GM23248 (cell line): ENCODE results near the gene PPP1R26. TPM values are rescaled to one million over a fixed set of nuclear protein-coding genes. Genes with fewer than 3 reads are reported as not detected.

Experiments
- DNase-seq: peaks from one replicate; pipeline ENCODE4 v3.0.0-alpha.2; 2015
- H2AFZ ChIP-seq: fragments of 200-600 bp; sonication (generic); 2 replicates; pipeline ENCODE4 v1.6.1; 2016; ENCODE audit warnings: antibody characterized with exemption
- H3F3A ChIP-seq: fragments of 200-600 bp; sonication (generic); 2 replicates; pipeline ENCODE4 v1.6.1; 2016; ENCODE audit warnings: mild to moderate bottlenecking, antibody characterized with exemption, mixed run types; ENCODE audit not compliant: insufficient read depth
- H3K27ac ChIP-seq: fragments of 200-600 bp; sonication (generic); 2 replicates; pipeline ENCODE4 v1.5.1; 2016; ENCODE audit warnings: mild to moderate bottlenecking
- H3K27me3 ChIP-seq: fragments of 200-600 bp; sonication (generic); replicated peaks from 2 replicates; pipeline ENCODE4 v1.6.1; 2016; ENCODE audit warnings: mild to moderate bottlenecking; ENCODE audit not compliant: insufficient read depth
- H3K36me3 ChIP-seq: fragments of 200-600 bp; sonication (generic); 2 replicates; pipeline ENCODE4 v1.6.1; 2016; ENCODE audit warnings: low read depth, mild to moderate bottlenecking
- H3K4me1 ChIP-seq: fragments of 200-600 bp; sonication (generic); 2 replicates; pipeline ENCODE4 v1.6.1; 2016; ENCODE audit warnings: mild to moderate bottlenecking; ENCODE audit not compliant: insufficient read depth
- H3K4me2 ChIP-seq: fragments of 200-600 bp; sonication (generic); one replicate; pipeline ENCODE4 v1.6.1; 2016; ENCODE audit warnings: mild to moderate bottlenecking; ENCODE audit not compliant: unreplicated experiment
- H3K4me3 ChIP-seq: fragments of 200-600 bp; sonication (generic); 2 replicates; pipeline ENCODE4 v1.5.1; 2016; ENCODE audit warnings: mild to moderate bottlenecking
- H3K79me2 ChIP-seq: fragments of 200-600 bp; sonication (generic); 2 replicates; pipeline ENCODE4 v1.6.1; 2016; ENCODE audit warnings: mild to moderate bottlenecking; ENCODE audit not compliant: insufficient read depth
- H3K9ac ChIP-seq: fragments of 200-600 bp; sonication (generic); 2 replicates; pipeline ENCODE4 v1.6.1; 2016; ENCODE audit warnings: mild to moderate bottlenecking
- H3K9me2 ChIP-seq: fragments of 200-600 bp; sonication (generic); 2 replicates; pipeline ENCODE4 v1.6.1; 2016; ENCODE audit warnings: mixed run types, mild to moderate bottlenecking, moderate library complexity; ENCODE audit not compliant: insufficient read depth
- H3K9me3 ChIP-seq: fragments of 200-600 bp; sonication (generic); one replicate; pipeline ENCODE4 v1.6.1; 2017; ENCODE audit warnings: low read depth
- H4K20me1 ChIP-seq: fragments of 200-600 bp; sonication (generic); 2 replicates; pipeline ENCODE4 v1.6.0; 2016; ENCODE audit not compliant: insufficient read depth
- EZH2 ChIP-seq: fragments of 200-600 bp; sonication (generic); IDR thresholded peaks from 2 replicates; pipeline ENCODE4 v1.6.1; 2018; ENCODE audit warnings: antibody characterized with exemption, mild to moderate bottlenecking; ENCODE audit not compliant: insufficient read depth, poor library complexity, severe bottlenecking
- EZH2phosphoT487 ChIP-seq: fragments of 200-600 bp; sonication (generic); IDR thresholded peaks from 2 replicates; pipeline ENCODE4 v1.6.1; 2018; ENCODE audit warnings: antibody characterized with exemption, moderate library complexity, mild to moderate bottlenecking, low read depth; ENCODE audit not compliant: insufficient read depth
- WGBS, 2 experiments: methylation state at CpG; one replicate each; pipeline ENCODE4 v1.1.6; 2015 to 2017; ENCODE audit warnings: low lambda C conversion rate in 2 of 2, low coverage in 1 of 2; ENCODE audit errors: missing lambda C conversion rate in 2 of 2; 5-methylcytosine and 5-hydroxymethylcytosine counted together
- in situ Hi-C: fragments of 300-500 bp; cut with MboI; formaldehyde crosslinking; loops from 2 replicates; pipeline ENCODE4 v1.15.0; 2020
- polyA plus RNA-seq: library from polyadenylated mRNA; unstranded; fragments of >200 nt; fragmentation: Nextera tagmentation; extraction: Ambion mirVana; gene quantifications from 2 replicates; pipeline ENCODE4 v1.2.1, GENCODE V29; 2016
- total RNA-seq: library from RNA; depleted of rRNA; stranded (reverse); fragments of >200 nt; shearing (Covaris generic); gene quantifications from 2 replicates; pipeline ENCODE4 v1.2.3, GENCODE V29; 2014

The PPP1R26 gene
- total and polyA plus RNA-seq, 2 experiments from 2014 or later, result 2.2 to 13.4 TPM

DNA sequence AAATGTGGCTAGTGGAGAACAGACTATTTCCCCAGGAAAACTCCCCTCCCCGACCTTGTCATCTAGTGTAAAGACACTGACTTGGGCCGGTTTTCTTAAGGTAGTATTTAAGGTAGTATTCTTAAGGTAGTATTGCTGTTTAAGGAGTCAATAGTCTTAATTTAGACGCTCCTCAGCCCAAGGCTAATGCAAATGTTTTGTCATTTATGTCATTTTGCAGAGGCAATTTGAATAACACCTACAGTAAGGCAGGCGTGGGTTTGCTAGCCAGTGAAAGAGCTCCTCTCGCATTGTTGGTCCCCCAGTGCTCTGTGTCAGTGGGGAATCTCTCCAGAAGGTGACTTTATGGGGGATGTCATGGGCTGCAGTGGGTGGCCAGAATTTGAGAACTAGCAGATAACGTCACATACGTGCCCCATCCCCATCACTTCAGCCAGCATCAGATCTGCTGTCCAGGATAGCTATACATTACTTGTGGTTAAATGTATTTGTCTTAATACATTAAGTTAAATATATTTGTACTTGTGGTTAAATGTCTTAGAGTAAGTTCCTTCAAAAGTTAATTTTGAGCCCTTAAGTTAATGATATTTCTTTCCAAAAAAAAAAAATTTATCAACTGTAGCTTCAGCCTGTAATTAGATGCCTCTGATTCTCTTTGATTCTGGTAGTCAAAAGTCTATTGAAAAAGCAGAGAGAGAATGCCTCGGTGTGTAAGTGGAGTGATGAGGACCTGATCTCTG lies 2.6 kb downstream of the PPP1R26 start:
- no peaks in the 10 kb centered on the region for H4K20me1 ChIP-seq
- H3K4me1 ChIP-seq, result peaks cover 11% of the 10 kb centered on the region
- peaks cover 20% of the 10 kb centered on the region for H3K79me2 ChIP-seq
- H3K9me2 ChIP-seq, result no peaks in the 10 kb centered on the region
- H3K27ac ChIP-seq, result no peak overlapping the region
- TF ChIP-seq EZH2phosphoT487 (no peak), EZH2 (no peak)
- DNase-seq, result no peak
- no peaks in the 10 kb centered on the region; the same call in 1 of the 2 replicates for H3K36me3 ChIP-seq
- no peaks in the 10 kb centered on the region for H3K9me3 ChIP-seq
- H2AFZ ChIP-seq, result no peak overlapping the region
- H3K4me3 ChIP-seq, result no peak overlapping the region
- no peaks in the 10 kb centered on the region for H3K27me3 ChIP-seq
- peaks cover 13% of the 10 kb centered on the region; the same call in 1 of the 2 replicates for H3F3A ChIP-seq
- WGBS, 2 experiments, result 76 to 78% methylated on average over 8 of the region's 8 CpGs
- H3K4me2 ChIP-seq, result no peak overlapping the region
- no peak overlapping the region for H3K9ac ChIP-seq
- in situ Hi-C loops, result no loop called here

DNA sequence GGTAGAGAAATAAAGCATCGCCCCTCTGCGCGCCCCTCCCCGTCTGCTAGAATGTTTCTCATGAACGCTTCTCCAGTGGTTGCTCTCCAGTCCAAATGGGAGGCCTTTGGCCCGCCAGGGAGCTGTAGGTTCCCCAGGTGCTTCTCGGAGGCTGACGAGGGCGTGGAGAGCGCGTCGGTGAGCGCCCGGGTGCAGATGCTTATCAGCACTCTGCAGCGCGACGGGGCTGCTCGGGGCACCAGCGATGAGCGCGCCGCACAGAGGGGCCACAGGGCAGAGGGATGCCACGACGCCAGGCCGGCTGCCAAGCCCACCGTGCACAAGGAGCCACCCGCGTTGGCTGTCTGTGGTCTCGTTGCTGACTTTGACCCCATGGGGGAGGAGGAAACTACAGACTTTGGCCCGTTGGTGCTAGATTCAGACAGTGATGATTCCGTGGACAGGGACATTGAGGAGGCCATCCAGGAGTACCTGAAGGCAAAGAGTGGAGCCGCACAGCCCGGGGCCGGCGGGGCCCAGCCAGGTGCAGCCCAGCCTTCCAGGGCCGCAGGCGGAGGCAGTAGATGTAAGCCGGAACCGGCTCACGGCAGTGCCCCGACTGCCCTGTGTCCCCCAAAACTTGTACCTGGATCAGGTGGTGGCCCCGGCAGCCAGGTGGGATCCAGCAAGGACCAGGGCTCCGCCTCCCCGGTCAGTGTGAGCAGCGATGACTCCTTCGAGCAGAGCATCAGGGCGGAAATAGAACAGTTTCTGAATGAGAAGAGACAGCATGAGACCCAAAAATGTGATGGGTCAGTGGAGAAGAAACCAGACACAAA lies 5.1 kb downstream of the PPP1R26 start:
- TF ChIP-seq EZH2phosphoT487 (no peak), EZH2 (no peak)
- H3K79me2 ChIP-seq, result peaks cover 20% of the 10 kb centered on the region
- no peak overlapping the region for H3K4me3 ChIP-seq
- WGBS, 2 experiments, result 93 to 94% methylated on average over 44 to 46 of the region's 47 CpGs
- H3K4me1 ChIP-seq, result peaks cover 6% of the 10 kb centered on the region; the same call in 1 of the 2 replicates
- H3K9me2 ChIP-seq, result no peaks in the 10 kb centered on the region
- DNase-seq, result no peak
- no peaks in the 10 kb centered on the region for H3K27me3 ChIP-seq
- no peak overlapping the region for H3K27ac ChIP-seq
- H3K36me3 ChIP-seq, result no peaks in the 10 kb centered on the region; the same call in 1 of the 2 replicates
- H3F3A ChIP-seq, result no peaks in the 10 kb centered on the region
- H4K20me1 ChIP-seq, result no peaks in the 10 kb centered on the region
- H3K9ac ChIP-seq, result no peak overlapping the region
- no peak overlapping the region for H3K4me2 ChIP-seq
- H2AFZ ChIP-seq, result no peak overlapping the region
- H3K9me3 ChIP-seq, result no peaks in the 10 kb centered on the region
- in situ Hi-C loops, result no loop called here

- H3K79me2 ChIP-seq, result peaks cover 20% of the 10 kb centered on the region
- no peak overlapping the region for H3K4me2 ChIP-seq
- DNase-seq, result no peak
- no peaks in the 10 kb centered on the region; the same call in 1 of the 2 replicates for H3K36me3 ChIP-seq
- H3K27ac ChIP-seq, result no peak overlapping the region
- H3K9ac ChIP-seq, result no peak overlapping the region
- H3K9me3 ChIP-seq, result no peaks in the 10 kb centered on the region
- no peaks in the 10 kb centered on the region for H3F3A ChIP-seq
- H3K27me3 ChIP-seq, result no peaks in the 10 kb centered on the region
- H2AFZ ChIP-seq, result no peak overlapping the region
- in situ Hi-C loops, result no loop called here
- H3K4me3 ChIP-seq, result no peak overlapping the region
- no peak for TF ChIP-seq EZH2
- no peak for TF ChIP-seq EZH2phosphoT487
- no peaks in the 10 kb centered on the region for H4K20me1 ChIP-seq
- WGBS, 2 experiments, result 93 to 97% methylated on average over 25 of the region's 25 CpGs
- no peaks in the 10 kb centered on the region for H3K9me2 ChIP-seq
- peaks cover 6% of the 10 kb centered on the region; the same call in 1 of the 2 replicates for H3K4me1 ChIP-seq
Observed at GRCh38 chr9:135485385-135485784, 5.8 kb downstream of the PPP1R26 start.

- Histone ChIP-seq H3K27ac (no peak overlapping the region), H2AFZ (no peak overlapping the region), H3K9me2 (no peaks in the 10 kb centered on the region), H3K4me2 (no peak overlapping the region), H3K36me3 (no peaks in the 10 kb centered on the region; the same call in 1 of the 2 replicates), H3F3A (no peaks in the 10 kb centered on the region), H3K27me3 (no peaks in the 10 kb centered on the region), H3K79me2 (peaks cover 20% of the 10 kb centered on the region), H4K20me1 (no peaks in the 10 kb centered on the region), H3K9ac (no peak overlapping the region), H3K4me1 (peaks cover 5% of the 10 kb centered on the region; the same call in 1 of the 2 replicates), H3K9me3 (no peaks in the 10 kb centered on the region), H3K4me3 (no peak overlapping the region)
- TF ChIP-seq EZH2 (no peak), EZH2phosphoT487 (no peak)
- WGBS, 2 experiments, result 87% methylated on average over 21 of the region's 21 CpGs
- in situ Hi-C loops, result no loop called here
- DNase-seq, result no peak
Observed at GRCh38 chr9:135485832-135486231, 6.2 kb downstream of the PPP1R26 start.
